Stimulated activated CD4-positive, alpha-beta T cell treated with anti-CD3 and anti-CD28 coated beads, Interleukin-15, amount 100 ng/mL, for 24 hours (primary cell): ENCODE measurements around the gene LSM3.

Experiments
- DNase-seq: peaks from one replicate; pipeline ENCODE4 v3.0.0-alpha.2; 2020

LSM3 gene

GRCh38 chr3:14158370-14158769, 20.2 kb upstream of the LSM3 start:
- DNase-seq, result no peak

- DNase-seq, result no peak
These were observed 19.2 kb upstream of the LSM3 start for GRCh38 chr3:14159426-14159825.

- no peak for DNase-seq
These were observed 17.3 kb upstream of the LSM3 start for GRCh38 chr3:14161282-14161681.

GRCh38 chr3:14162178-14162577, 16.4 kb upstream of the LSM3 start:
- no peak for DNase-seq

GRCh38 chr3:14166877-14167603, 11.6 kb upstream of the LSM3 start:
- DNase-seq, result no peak

GRCh38 chr3:14169435-14169834, 9.2 kb upstream of the LSM3 start:
- DNase-seq, result no peak

GRCh38 chr3:14169871-14170270, 8.7 kb upstream of the LSM3 start:
- DNase-seq, result no peak

GRCh38 chr3:14170531-14171159, 8.0 kb upstream of the LSM3 start:
- DNase-seq, result no peak

GRCh38 chr3:14172496-14172895, 6.1 kb upstream of the LSM3 start:
- no peak for DNase-seq

- DNase-seq, result no peak
These were observed 4.1 kb upstream of the LSM3 start for GRCh38 chr3:14174483-14174882.

- DNase-seq, result peak; percentile 48
These were observed 3.1 kb upstream of the LSM3 start for GRCh38 chr3:14175383-14176037.

- DNase-seq, result no peak
These were observed 904 bp upstream of the LSM3 start for GRCh38 chr3:14177580-14178246.

GRCh38 chr3:14179114-14179465, 473 bp downstream of the LSM3 start:
- DNase-seq, result no peak

- no peak for DNase-seq
These were observed 1.2 kb downstream of the LSM3 start for GRCh38 chr3:14179795-14180194.

GRCh38 chr3:14181253-14181652, 2.6 kb downstream of the LSM3 start:
- no peak for DNase-seq

- DNase-seq, result no peak
These were observed 4.5 kb downstream of the LSM3 start for GRCh38 chr3:14183015-14183577.

- no peak for DNase-seq
These were observed 8.3 kb downstream of the LSM3 start for GRCh38 chr3:14186854-14187458.

GRCh38 chr3:14188041-14188754, 9.6 kb downstream of the LSM3 start:
- DNase-seq, result no peak

- DNase-seq, result no peak
These were observed 16.2 kb downstream of the LSM3 start for GRCh38 chr3:14194865-14195264.

GRCh38 chr3:14199641-14200040, 21.0 kb downstream of the LSM3 start:
- no peak for DNase-seq

- DNase-seq, result no peak
These were observed 21.7 kb downstream of the LSM3 start for GRCh38 chr3:14200276-14200675.

GRCh38 chr3:14200841-14201240, 22.2 kb downstream of the LSM3 start:
- no peak for DNase-seq
